Fibroblast of skin of back (primary cell): Measurements from ENCODE around the gene ARHGEF28.

Source experiments
- DNase-seq: peaks from one replicate; pipeline ENCODE4 v3.0.0-alpha.2; 2013

The ARHGEF28 gene

DNA sequence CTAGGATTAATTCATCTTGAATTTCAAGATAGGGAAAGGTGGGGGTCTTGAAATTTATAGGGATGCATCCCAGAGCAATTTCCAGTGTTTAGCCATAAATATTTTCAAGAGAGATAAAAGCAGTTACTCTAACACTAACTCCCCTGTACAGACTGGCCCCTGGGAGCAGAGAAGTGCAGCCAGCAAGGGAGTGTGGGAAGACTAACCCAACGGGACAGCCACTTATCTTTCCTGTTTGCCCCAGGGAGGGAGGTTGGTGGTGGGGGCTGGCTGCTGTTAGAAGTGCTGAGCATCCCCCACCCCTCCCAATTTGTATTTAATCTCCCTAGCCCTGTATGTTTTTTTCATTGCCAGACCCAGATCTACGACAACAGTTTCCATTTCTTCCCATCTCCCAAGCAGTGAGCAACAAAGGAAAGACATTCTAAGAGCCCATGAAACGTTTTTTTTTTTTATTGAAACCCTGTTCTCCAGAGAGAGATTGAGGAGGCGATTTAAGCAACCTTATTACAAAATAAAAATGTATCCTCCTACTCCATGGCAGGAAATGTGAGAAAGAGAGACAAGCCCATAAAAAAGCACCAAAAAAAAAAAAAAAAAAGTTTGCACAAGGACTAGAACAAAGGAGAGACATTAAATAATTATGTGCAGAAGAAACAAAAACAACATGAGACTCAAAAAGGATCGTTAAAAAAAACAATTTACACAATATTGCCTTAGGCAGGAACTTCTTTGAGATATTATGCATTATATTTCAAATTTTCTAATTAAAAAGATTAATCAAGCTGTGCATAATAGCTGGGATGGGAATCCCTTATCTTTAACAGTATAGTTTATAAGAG lies 343.4 kb downstream of the ARHGEF28 start:
- no peak for DNase-seq

DNA sequence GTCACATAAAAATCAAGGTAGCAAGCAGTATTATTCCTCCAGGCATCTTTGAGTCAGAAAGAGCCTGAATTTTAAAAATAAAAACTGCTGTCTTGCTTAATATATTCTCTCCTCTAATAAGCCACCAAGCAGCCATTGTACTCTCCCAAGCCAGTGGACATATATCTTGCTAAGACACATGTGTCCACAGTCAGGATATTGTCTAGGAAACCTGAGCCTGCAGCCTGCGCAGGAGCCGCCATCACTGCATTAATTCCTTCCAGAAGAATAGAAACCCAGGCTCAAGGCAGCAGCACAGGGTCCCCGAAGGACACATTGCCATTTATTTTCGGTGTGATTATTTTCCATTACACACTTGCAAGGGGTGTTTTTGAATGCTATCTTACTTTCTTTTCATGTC lies 345.3 kb downstream of the ARHGEF28 start:
- no peak for DNase-seq

DNA sequence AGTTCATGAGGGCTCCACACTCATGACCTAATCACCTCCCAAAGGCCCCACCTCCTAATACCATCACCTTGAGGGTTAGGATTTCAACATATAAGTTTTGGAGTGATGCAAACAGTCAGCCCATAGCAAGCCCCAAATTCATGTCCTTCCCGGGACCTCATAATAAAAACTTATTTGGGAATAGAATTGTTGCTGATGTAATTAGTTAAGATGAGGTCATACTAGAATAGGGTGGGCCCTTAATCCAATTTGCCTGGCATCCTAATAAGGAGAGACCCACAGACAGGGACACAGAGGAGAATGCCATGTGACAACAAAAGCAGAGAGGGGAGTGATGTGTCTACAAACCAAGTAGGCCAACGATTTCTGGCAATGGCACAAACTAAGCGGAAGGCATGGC lies 347.1 kb downstream of the ARHGEF28 start:
- no peak for DNase-seq

DNA sequence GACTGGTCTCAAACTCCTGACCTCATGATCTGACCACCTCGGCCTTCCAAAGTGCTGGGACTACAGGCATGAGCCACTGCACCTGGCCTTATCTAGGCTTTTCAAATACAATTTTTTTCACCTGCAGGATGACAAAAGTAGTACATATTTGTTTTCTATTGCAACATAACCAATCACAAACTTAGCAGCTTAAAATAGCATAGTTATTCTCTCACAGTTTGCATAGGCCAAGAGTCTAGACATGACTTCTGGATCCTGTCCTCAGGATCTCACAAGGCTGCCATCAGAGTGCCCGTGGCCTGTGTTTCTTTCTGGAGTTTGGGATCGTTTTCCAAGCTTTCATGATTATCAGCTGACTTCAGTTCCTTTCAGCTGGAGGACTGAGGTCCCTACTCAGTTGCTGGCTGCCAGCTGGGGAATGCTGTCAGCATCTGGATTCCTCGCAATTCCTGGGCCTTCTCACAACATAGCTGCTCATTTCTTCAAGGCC lies 348.9 kb downstream of the ARHGEF28 start:
- no peak for DNase-seq

DNA sequence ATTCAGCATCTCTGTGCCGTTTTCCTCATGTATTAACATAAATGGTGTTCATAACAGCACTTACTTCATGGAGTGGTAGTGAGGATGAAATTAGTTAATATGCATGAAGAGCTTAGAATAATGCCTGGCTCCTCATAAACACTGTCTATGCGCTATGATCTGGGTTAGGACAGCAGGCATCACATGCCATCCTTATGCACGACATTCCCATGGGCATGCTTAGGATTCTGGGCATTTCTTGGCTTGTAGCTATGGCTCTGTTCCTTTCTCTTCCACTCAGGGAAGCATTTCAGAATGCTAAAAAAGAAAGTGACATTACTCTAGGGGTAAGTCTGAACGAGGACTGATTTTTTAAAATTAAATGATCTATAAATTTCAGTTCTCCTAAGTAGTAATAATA lies 349.8 kb downstream of the ARHGEF28 start:
- no peak for DNase-seq

DNA sequence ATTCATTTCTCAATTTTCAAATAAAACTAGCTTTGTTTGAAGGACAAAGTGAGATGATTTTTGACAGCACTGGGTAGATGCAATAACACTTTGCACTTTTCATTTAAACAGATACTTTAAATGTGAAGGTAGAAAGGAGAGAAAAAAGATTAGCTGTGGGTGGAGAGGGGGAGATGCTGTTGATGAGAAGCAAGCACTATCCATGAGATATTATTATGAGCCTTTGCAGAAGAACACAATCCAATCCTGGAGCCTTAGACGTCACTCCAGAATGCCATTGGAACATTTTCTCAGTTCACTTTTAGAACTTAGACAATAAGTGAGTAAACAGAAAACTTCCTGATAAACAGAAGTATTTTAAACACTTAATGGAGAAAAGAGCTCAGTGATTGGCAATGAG lies 351.1 kb downstream of the ARHGEF28 start:
- no peak for DNase-seq

DNA sequence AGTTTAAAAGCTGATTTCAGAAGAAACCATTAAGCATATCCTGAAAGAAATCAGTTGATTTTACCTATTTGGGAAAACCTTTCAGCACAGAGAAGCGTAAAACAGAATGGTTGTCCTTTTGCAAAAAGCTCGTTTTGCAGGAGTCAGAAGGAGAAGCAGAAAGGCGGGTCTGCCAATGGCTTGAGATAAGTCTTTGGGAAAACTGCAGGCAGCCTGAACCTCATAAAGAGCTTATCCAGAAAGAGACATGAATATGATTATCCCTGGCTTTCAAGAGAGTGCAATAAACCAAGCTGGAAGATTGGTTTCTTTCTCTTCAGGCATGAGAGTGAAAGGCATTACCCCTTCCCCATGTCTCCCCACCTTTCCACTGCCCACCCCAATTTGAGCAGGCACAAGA lies 353.3 kb downstream of the ARHGEF28 start:
- DNase-seq, result no peak

DNA sequence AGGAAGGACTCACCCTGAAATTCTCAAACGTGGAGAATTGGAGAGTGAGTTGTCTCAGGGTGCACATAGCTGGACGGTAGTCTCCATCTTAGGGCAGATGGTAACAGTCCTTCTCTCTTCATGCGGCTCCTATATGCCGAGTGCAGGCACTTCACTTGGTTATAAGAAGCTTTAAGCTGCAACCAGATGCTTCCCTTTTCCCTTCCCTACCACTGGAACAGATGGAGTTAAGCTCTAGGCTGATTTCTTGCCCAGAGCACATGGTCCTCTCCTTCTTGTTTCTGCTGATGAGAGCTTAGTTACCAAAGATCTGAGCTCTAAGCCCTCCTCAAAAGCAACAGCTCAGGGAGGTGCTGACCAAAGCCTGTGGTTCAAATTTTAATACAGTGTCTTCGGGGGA lies 355.7 kb downstream of the ARHGEF28 start:
- no peak for DNase-seq

DNA sequence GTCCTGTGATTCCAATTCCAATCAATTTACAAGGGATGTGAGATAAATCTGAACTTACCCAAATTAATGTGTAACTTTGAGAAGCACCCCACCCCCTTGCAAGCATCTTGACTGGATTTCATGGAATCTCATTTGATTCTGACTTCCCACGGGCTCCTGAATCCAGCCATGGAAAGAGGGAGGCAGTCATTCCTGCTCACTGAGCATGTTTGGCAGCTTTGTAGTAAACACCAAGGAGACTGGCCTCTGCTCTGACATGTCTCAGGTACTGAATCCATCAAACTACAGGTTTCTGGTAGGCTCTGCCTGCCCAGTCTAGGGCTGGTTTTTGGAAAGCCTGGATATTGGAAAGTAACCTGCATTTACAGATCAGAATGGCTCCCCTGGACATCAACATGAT lies 357.6 kb downstream of the ARHGEF28 start:
- no peak for DNase-seq

DNA sequence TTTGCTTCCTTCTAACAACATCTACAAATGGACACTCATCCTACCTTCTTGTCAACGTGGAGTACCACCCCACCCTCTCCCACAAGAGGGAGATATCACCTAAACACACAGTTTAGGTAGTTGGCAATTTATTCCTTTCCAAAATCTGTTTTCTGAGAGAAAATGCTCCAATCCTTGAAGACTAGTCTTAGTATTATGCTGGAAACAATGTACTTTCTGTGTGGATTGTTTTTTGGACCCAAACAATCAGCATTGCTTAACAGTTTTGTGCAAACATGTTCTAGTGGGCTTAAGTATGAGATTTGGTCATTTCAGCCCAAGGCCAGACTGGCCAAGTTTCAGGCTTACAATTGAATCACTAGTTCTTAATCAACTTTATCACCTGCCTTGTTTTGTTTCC lies 359.1 kb downstream of the ARHGEF28 start:
- no peak for DNase-seq

DNA sequence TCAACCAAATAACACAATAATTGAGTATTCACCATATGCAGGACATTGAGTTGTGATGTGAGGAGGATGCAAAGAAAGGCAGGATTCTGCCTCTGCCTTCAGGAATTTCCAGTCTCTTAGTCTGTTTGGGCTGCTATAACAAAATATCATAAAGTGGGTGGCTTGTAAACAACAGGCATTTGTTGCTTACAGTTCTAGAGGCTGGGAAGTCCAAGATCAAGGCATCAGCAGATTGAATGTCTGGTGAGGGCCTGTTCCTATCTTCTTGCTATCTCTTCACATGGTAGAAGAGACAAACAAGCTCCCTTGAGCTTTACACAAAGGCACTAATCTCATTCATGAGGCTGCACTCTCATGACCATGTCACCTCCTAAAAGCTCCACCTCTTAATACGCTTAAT lies 360.7 kb downstream of the ARHGEF28 start:
- DNase-seq, result no peak

DNA sequence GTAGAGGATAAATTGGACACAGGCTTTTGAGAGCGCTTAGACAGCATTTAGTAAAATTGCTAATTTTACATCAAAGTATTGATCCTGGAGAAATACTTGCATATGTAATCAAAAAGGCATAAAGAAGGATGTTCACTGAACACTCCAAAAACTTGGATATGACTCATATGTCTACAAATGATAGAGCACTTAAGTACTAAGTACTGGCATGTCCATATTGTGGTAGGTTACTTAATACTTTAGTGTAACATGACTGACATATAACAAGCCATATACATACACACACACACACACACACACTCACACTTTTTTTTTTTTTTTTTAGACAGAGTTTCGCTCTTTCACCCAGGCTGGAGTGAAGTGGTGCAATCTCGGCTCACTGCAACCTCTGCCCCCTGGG lies 361.9 kb downstream of the ARHGEF28 start:
- DNase-seq, result no peak

DNA sequence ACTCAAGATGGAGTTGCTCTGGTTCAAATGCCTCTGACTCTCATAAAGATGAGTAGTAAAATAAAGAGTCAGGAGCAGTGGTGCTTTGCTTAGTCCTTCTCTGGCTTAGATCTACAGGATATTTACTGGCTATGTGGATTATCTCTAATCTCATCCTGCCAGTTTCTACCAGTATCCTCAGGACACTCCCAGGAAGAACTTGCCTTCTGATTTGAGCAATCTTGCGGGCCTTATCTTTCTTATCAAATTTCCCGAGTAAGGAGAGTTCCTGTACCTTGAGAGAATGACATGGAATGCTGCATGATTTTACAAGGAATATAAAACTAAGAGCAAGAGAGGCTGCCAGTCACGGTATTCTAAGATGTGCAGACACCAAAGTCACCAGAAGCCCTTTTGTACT lies 364.0 kb downstream of the ARHGEF28 start:
- DNase-seq, result no peak
